ENCODE measurements around the gene GET3.

The GET3 gene

DNA sequence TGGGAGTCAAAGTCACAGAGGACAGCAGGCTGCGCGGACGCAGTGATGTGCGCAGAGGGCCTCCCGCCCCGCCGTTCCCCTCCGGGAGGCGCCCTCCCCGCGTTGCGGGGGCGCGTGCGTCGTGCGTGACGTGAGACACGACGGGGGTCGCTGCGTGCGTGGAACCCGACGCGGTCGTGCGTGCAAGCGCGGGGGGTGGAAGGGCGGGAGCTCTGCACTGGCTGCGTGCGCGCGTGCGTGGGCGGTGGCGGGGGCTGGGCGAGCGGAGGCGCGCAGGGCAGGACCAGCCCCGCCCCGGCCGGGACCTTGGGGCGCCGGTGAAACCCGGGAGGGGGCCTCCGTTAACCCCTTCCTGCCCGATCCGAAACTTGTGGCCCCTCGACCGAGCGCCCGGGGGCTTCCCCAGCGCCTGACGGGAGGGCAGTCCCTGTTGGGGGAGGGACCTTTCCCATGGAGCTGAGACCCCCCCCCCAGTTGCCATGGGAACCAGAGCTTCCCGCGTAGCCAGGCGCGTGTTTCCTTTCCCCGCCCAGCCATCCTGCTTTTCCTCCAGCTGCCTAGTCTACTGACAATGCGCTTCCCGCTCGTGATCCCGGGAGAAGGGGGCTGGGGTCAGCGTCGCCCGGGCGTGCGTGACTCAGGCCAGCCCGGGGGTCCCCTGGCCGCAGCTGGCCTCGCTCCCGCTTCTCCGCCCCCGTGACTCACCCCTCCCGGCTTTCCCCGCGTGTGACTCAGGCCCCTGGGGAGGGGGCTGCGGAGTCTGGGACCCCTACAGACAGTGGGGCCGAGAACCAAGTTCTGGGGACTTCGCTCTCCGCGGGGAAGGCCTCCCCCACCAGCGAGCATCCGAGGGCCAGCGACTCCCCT lies 45.4 kb downstream of the GET3 start:
- DNase-seq = peak; percentile 94 to 96

DNA sequence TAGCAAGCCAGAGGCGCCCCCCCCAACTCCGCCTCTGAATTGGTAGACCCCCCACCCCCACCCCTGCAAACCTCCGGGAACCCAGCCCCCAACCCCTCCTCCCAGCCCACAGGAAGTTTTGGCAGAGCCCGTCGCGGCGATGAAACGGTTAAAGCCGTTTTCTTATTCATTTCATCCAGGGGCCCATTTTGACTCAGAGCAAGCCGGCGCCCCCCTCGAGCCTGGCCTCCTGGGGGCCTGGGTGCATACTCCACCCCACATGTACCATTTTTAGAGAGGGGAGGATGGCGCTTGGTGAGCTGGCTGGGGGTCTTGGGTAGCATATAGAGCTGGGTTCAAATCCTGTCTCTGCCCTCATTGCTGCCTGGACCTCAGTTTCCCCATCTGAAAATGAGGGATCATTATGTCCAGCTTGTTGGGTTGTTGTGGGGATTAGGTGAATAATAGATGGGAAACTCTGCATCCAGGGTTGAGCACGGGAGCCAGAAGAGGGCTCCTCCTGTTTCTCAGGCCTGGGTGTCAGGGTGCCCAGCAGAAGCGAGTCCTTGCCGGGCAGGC lies 46.1 kb downstream of the GET3 start:
- peak in 1 of 2 donors; percentile 35 for DNase-seq

DNA sequence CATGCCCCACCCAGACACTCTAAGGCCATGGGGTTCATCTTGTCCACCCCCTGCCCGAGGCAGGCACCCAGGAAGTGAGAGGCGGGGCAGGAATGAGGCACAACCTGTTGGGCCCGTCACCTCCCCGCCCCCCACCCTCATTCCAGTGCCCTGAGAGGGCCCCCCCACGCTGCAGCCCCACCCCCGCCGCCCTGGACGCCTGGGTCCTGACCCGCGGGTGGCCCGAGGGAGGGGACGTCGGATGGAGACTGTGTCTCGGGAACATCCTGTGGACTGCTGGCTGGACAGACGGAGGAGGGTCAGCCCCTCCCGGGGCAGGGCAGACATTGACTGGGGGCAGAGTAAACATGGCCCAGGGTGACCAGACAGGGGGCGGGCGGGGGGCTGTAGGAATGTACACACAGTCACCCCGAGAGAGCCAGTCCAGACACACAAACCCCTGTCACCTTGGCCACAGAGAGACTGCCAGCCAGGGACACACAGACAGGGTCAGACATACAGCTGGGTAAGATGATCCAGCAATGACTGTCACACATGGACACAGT lies 46.6 kb downstream of the GET3 start:
- DNase-seq = peak; percentile 47 to 52

DNA sequence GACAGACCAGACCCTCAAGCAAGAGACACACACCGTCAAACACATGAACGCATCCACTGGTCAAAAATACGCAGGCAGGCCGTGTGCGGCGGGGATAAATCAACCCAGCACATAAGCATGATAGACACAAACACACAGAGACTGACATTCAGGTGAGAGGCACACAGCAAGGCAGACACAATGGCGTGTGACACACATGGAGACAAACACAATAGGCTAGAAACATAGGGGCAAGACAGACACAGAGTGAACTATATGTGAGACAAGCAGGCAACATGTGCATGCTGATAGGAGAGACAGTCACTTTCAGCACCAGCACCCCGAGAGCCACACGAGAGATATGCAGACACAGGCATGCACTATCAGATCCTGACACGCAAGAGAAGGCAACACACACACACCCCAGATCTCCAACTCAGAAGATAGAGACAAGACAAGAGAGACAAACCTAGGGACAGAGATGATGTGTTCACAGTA lies 47.1 kb downstream of the GET3 start:
- DNase-seq = peak; percentile 41 to 49

DNA sequence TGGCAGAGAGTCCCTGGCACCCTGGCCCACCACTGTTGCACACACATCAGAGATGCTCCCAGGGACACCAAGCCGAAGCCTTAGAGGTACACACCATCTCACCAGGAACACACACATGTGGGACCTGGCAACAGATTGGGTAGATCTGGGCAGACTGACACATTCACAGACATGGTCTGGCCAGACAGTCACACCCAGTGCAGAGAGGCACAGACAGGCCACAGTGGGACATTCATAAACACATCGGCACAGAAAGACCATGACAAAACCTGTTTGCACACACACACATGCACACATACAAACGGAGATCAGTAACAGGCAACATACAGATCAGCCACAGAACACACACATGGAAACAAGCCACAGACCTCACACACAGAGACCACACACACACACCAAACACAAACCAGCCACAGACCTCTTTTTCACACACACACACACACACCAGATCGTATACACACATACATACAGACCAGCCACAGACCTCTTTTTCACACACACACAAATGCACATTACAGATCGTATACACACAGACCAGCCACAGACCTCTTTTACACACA lies 47.7 kb downstream of the GET3 start:
- DNase-seq = peak; percentile 74 to 81

DNA sequence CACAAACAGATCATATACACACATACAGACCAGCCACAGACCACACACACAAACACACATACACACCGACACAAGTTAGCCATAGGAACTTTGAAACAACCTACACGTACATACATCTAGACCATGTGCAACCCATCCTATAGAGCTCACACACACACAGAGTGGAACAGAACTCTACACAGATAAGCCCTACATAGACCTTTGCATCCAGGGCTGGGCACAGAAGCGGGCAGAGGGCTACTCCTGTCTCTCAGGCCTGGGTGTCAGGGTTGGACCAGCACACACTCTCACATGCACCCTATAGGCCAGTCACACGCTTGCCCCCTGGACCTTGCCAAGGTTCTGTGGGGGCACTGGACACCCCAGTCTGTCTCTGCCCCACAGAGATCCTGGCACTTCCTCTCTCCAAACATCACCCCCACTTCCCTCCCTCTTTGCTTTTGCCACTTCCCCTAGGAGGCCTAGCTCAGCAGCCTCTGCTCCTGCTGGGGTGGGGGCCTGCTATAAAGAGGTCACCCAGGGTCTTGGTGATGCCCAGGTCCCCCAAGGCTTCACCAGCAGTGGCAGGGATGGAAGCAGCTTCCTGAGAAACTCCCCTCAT lies 48.2 kb downstream of the GET3 start:
- DNase-seq = peak; percentile 34 to 54

DNA sequence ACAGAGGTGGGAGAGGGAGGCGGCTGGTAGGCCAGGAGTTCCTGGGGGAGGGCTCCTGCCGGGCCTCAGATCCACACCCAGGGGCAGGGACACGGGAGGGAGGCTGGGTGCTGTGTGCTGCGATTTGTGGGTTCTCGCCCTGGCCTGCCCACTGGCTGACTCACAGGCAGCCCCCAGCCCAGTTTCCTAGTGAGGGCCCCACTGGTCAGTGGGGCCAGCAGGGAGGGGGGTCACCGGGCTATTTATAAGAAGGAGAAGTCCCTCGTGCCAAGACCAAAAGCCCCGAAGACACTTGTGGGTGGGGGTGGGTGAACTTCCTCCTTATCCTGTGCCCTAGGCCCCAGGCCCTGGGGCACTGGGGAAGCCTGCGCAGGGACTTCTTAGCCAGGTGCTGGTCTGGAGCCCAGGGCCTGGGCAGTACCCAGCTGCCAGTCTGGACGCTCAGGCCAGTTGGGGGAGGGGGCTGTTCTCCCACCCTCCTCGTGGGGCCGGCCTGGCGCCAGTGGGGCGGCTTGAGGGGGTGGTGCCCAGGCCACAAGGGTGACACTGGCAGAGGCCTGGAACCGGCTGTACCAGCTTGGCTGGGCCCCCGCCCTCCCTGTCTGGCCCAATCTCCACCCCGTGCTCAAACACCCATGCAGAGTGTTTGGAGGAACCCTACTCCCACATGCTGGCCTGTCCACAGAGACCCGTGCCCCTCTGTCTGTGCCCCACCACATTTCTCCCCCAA lies 49.0 kb downstream of the GET3 start:
- peak; percentile 46 to 88 for DNase-seq

DNA sequence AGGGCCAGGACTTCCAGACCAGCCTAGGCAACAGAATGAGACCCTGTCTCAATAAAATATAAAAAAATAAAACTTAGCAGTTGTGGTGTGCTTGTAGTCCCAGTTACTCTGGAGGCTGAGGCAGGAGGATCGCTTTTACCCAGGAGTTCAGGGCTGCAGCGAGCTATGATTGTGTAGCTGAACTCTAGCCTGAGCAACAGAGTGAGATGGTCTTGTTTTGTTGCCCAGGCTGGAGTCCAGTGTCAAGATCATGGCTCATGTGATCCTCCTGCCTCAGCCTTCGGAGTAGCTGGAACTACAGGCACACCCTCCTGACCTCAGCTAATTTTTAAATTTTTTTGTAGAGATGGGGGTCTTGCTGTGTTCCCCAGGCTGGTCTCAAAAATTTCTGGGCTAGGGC lies 49.7 kb downstream of the GET3 start:
- no peak for DNase-seq

DNA sequence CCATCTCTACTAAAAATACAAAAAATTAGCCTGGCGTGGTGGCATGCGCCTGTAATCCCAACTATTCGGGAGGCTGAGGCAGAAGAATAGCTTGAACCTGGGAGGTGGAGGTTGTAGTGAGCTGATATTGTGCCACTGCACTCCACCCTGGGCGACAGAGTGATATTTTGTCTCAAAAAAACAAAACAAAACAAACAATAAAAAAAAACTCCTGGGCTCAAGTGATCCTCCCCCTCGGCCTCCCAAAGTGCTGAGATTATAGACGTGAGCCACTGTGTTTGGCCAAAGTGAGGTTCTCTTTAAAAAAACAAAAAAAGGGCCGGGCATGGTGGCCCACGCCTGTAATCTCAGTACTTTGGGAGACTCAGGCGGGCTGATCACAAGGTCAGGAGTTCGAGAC lies 50.2 kb downstream of the GET3 start:
- DNase-seq = no peak

DNA sequence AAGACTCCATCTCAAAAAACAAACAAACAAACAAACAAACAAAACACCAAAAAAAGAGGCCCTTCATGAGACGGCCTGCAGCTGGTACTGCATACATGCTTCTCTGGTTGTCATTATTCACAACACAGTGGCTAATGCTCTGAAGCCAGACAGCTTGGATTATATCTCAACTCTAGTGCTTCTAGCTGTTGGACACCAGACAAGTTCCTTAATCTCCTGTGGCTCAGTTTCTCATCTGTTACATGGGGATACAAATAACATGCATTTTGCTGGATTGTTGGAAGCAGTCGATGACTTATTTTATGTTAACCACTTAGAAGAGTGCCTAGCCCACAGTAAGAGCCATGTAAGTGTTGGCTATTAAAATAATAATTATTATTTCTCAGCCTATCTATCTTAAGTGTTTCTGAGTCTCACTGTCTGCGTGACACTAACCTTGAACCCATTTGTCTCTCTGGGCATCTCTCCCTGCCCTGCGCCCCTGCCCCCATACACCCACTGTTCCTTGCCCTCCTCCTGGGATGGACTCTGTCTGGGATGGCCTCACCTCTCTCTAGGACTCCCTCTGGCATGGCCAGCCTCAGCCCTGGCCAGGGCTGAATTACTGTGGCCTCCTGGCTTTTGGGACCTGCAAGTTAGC lies 50.9 kb downstream of the GET3 start:
- DNase-seq = no peak

DNA sequence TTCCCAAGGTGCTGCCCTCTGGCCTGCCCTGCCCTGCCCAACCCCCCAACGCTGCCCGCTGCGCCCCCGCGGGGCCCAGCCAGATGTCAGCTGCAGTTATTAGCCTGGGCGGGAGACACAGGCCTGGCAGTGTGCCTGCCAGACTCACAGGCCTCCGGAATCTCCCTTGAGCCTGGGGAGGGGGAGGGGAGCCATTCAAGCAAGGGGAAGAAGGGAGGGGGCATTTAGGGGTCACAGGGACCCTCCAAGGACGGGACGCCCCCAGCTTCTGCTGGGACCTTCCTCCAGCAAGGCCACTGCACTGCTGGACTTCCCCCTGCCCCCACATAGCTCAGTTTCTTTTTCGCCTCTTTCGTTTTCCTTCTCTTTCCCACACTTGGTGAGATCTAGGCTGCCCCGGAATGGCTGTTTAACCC lies 51.4 kb downstream of the GET3 start:
- peak; percentile 81 to 85 for DNase-seq

DNA sequence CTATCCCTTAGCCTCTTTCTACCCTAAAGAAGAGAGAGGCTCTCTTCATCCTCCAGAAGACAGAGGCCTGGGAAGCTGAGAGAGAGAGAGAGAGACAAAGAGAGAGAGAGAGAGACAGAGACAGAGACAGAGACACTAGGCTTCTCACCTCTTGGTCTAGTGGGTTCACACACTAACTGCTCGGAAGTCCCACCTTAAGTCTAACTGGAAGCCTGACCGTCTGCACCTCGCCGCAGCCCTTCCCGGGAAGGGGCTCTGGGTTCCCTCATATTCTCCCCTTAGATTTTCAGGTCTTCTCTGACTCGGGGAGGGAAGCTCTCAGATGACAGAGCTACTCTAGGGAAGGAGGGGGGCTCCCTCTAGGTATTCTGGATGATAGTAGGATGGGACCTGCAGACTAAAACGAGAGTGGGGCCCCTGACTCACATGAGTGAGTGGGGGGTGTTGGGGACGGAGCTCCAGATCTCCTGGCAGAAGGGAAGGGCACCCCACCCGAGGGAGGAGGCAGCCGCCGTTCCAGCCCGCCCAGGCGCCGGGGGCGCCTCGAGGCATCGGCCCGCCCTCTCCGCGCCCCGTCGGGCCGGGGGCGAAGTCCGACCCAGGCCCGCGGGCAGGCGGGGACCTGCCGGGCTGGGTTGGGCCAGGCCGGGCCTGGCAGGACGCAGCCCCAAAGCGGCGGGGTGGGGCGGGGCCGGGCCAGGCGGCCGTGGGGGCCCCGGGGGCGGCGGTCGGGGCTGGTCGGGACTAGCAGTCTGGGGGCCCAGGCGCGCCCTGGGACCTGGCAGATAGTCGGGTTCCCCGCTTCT lies 52.0 kb downstream of the GET3 start:
- DNase-seq = no peak

DNA sequence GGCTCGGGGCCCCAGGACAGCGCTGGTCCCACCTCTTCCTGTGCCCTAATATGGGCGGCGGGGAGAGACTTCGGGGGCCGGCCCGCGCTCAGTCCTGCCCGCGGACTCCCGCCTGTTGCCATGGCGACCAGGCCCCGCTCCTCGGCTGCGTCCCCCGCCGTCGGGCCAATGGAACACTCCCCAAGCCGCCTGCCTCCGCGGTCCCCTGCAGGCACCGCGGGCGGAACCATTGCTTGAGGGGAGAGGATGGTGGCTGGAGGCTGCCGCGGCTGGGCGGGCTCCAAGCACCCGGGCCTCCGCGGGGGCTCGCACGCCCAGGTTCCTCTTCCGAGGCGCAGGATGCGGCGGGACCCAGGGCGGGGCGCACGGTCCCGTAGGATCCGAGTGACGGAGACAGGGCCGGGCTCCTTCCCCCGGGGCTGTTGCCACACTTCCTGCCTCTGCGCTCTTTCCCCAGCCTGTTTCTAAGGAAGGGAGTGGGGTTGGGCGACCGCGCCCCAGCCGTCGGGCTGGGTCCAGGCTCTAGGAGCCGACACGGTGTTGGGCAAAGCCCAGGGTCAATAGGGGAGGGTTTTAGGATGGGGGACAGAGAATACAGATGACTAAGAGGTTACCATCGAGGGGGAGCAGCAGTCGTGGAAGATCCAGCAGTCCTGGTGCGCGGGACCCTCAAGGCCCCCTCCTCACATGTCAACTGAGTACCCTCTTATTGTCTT lies 52.8 kb downstream of the GET3 start:
- peak; percentile 97 to 98 for DNase-seq

DNA sequence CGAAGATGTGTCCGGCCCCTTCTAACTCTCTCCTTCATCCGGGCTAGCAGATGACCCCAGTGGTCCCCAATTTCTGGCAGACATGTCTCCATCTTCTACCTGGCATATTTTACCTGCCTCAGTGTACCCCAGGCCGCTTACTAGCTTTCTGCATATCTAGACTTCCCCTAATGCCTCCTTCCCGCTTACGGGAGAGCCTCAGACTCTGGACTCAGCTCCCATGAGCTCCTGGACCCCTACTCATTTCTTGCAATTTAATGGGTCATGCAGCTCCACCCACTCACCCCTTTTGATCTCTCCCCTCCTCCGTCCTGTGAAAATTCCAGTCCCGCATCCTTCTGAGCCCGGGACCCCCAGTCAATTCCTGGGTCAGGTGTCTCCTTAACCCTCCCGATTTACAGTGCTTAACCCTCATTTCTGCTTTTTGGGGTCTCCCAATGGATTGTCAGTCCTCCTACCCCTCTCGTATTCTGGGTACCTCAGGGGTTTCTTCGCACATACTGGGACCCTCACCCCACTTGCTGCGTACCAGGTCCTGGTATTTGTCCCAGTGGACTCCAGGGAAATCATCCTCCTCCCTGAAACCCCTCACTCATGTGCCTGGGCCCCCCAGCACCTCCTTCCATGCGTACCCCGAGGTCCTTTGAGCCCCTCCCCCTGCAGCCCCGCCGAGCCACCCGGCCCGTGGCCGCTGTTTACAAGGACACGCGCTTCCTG lies 53.5 kb downstream of the GET3 start:
- DNase-seq = no peak

DNA sequence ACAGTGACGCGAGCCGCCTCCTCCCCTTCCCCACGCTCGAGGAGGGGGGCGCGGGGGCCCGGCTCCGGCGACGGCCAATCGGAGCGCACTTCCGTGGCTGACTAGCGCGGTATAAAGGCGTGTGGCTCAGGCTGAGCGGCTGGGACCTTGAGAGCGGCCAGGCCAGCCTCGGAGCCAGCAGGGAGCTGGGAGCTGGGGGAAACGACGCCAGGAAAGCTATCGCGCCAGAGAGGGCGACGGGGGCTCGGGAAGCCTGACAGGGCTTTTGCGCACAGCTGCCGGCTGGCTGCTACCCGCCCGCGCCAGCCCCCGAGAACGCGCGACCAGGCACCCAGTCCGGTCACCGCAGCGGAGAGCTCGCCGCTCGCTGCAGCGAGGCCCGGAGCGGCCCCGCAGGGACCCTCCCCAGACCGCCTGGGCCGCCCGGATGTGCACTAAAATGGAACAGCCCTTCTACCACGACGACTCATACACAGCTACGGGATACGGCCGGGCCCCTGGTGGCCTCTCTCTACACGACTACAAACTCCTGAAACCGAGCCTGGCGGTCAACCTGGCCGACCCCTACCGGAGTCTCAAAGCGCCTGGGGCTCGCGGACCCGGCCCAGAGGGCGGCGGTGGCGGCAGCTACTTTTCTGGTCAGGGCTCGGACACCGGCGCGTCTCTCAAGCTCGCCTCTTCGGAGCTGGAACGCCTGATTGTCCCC lies 54.2 kb downstream of the GET3 start, which contains the start of gene JUNB:
Gene JUNB (plus strand): TSS at position 142 of the 706 bp plus-strand sequence. CDS start 286 bp downstream, at position 428.
- DNase-seq = peak; percentile 99

DNA sequence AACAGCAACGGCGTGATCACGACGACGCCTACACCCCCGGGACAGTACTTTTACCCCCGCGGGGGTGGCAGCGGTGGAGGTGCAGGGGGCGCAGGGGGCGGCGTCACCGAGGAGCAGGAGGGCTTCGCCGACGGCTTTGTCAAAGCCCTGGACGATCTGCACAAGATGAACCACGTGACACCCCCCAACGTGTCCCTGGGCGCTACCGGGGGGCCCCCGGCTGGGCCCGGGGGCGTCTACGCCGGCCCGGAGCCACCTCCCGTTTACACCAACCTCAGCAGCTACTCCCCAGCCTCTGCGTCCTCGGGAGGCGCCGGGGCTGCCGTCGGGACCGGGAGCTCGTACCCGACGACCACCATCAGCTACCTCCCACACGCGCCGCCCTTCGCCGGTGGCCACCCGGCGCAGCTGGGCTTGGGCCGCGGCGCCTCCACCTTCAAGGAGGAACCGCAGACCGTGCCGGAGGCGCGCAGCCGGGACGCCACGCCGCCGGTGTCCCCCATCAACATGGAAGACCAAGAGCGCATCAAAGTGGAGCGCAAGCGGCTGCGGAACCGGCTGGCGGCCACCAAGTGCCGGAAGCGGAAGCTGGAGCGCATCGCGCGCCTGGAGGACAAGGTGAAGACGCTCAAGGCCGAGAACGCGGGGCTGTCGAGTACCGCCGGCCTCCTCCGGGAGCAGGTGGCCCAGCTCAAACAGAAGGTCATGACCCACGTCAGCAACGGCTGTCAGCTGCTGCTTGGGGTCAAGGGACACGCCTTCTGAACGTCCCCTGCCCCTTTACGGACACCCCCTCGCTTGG lies 55.0 kb downstream of the GET3 start:
- DNase-seq = peak; percentile 67 to 69

DNA sequence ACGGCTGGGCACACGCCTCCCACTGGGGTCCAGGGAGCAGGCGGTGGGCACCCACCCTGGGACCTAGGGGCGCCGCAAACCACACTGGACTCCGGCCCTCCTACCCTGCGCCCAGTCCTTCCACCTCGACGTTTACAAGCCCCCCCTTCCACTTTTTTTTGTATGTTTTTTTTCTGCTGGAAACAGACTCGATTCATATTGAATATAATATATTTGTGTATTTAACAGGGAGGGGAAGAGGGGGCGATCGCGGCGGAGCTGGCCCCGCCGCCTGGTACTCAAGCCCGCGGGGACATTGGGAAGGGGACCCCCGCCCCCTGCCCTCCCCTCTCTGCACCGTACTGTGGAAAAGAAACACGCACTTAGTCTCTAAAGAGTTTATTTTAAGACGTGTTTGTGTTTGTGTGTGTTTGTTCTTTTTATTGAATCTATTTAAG lies 55.6 kb downstream of the GET3 start:
- no peak for DNase-seq
